Muscle layer of duodenum (tissue), 2 donors: ENCODE data around the gene PIEZO2.

ENCODE experiments used
- H3K27ac ChIP-seq: one replicate; pipeline ENCODE4 v1.7.0; 2013; ENCODE audit warnings: mild to moderate bottlenecking, low read length
- H3K27me3 ChIP-seq: one replicate; pipeline ENCODE4 v1.7.0; 2013; ENCODE audit warnings: low read depth, mild to moderate bottlenecking, control low read depth, low read length
- H3K36me3 ChIP-seq, 2 donors: one replicate each; pipeline ENCODE4 v1.7.0; 2013; ENCODE audit warnings: low read length in 2 of 2, control low read depth in 1 of 2, mild to moderate bottlenecking in 1 of 2; ENCODE audit not compliant: insufficient read depth in 2 of 2, control insufficient read depth in 1 of 2
- H3K4me1 ChIP-seq, 2 donors: one replicate each; pipeline ENCODE4 v1.7.0; 2013; ENCODE audit warnings: low read length in 2 of 2, mild to moderate bottlenecking in 2 of 2, control low read depth in 1 of 2, moderate library complexity in 1 of 2; ENCODE audit not compliant: insufficient read depth in 2 of 2, control insufficient read depth in 1 of 2
- H3K4me3 ChIP-seq, 2 donors: one replicate each; pipeline ENCODE4 v1.7.0; 2013; ENCODE audit warnings: low read length in 2 of 2, low read depth in 1 of 2, mild to moderate bottlenecking in 1 of 2
- H3K9me3 ChIP-seq, 2 donors: one replicate each; pipeline ENCODE4 v1.7.0; 2013; ENCODE audit warnings: low read length in 2 of 2, control low read depth in 1 of 2, mild to moderate bottlenecking in 1 of 2; ENCODE audit not compliant: control insufficient read depth in 1 of 2
- donor health status: healthy.

PIEZO2 gene

GRCh38 chr18:10793730-10794370 lies 355.5 kb downstream of the PIEZO2 start:
- no peak overlapping the region for H3K27ac ChIP-seq
- no peak overlapping the region for H3K4me3 ChIP-seq
- no peaks in the 10 kb centered on the region for H3K36me3 ChIP-seq
- no peaks in the 10 kb centered on the region for H3K9me3 ChIP-seq
- H3K27me3 ChIP-seq = no peaks in the 10 kb centered on the region
- H3K4me1 ChIP-seq = no peaks in the 10 kb centered on the region

- Histone ChIP-seq H3K4me3 (no peak overlapping the region), H3K36me3 (no peaks in the 10 kb centered on the region), H3K27me3 (no peaks in the 10 kb centered on the region), H3K9me3 (no peaks in the 10 kb centered on the region), H3K4me1 (no peaks in the 10 kb centered on the region), H3K27ac (no peak overlapping the region)
Observed at GRCh38 chr18:10792181-10792580, 357.2 kb downstream of the PIEZO2 start.

GRCh38 chr18:10791169-10791831 lies 358.1 kb downstream of the PIEZO2 start:
- Histone ChIP-seq H3K9me3 (no peaks in the 10 kb centered on the region), H3K27me3 (no peaks in the 10 kb centered on the region), H3K36me3 (no peaks in the 10 kb centered on the region), H3K27ac (no peak overlapping the region), H3K4me3 (no peak overlapping the region), H3K4me1 (no peaks in the 10 kb centered on the region)

GRCh38 chr18:10789180-10789579 lies 360.2 kb downstream of the PIEZO2 start:
- H3K9me3 ChIP-seq = no peaks in the 10 kb centered on the region
- no peak overlapping the region for H3K27ac ChIP-seq
- no peaks in the 10 kb centered on the region for H3K4me1 ChIP-seq
- no peaks in the 10 kb centered on the region for H3K36me3 ChIP-seq
- no peaks in the 10 kb centered on the region for H3K27me3 ChIP-seq
- no peak overlapping the region for H3K4me3 ChIP-seq

- Histone ChIP-seq H3K36me3 (no peaks in the 10 kb centered on the region), H3K4me3 (no peak overlapping the region), H3K27ac (no peak overlapping the region), H3K9me3 (no peaks in the 10 kb centered on the region), H3K4me1 (no peaks in the 10 kb centered on the region), H3K27me3 (no peaks in the 10 kb centered on the region)
Observed at GRCh38 chr18:10787293-10787901, 362.0 kb downstream of the PIEZO2 start.

- no peak overlapping the region for H3K27ac ChIP-seq
- H3K4me3 ChIP-seq = no peak overlapping the region
- H3K4me1 ChIP-seq = no peaks in the 10 kb centered on the region
- no peaks in the 10 kb centered on the region for H3K9me3 ChIP-seq
- H3K27me3 ChIP-seq = no peaks in the 10 kb centered on the region
- no peaks in the 10 kb centered on the region for H3K36me3 ChIP-seq
Observed at GRCh38 chr18:10785798-10786197, 363.6 kb downstream of the PIEZO2 start.

- no peaks in the 10 kb centered on the region for H3K27me3 ChIP-seq
- H3K27ac ChIP-seq = no peak overlapping the region
- no peak overlapping the region for H3K4me3 ChIP-seq
- no peaks in the 10 kb centered on the region for H3K9me3 ChIP-seq
- H3K4me1 ChIP-seq = no peaks in the 10 kb centered on the region
- H3K36me3 ChIP-seq = no peaks in the 10 kb centered on the region
Observed at GRCh38 chr18:10784596-10785202, 364.7 kb downstream of the PIEZO2 start.

GRCh38 chr18:10783941-10784340 lies 365.4 kb downstream of the PIEZO2 start:
- Histone ChIP-seq H3K27ac (no peak overlapping the region), H3K4me3 (no peak overlapping the region), H3K9me3 (no peaks in the 10 kb centered on the region), H3K27me3 (no peaks in the 10 kb centered on the region), H3K4me1 (no peaks in the 10 kb centered on the region), H3K36me3 (no peaks in the 10 kb centered on the region)

- Histone ChIP-seq H3K4me3 (no peak overlapping the region), H3K27ac (no peak overlapping the region), H3K9me3 (no peaks in the 10 kb centered on the region), H3K4me1 (no peaks in the 10 kb centered on the region), H3K27me3 (no peaks in the 10 kb centered on the region), H3K36me3 (no peaks in the 10 kb centered on the region)
Observed at GRCh38 chr18:10776493-10776892, 372.9 kb downstream of the PIEZO2 start.

- H3K27me3 ChIP-seq = no peaks in the 10 kb centered on the region
- H3K4me1 ChIP-seq = no peaks in the 10 kb centered on the region
- H3K9me3 ChIP-seq = no peaks in the 10 kb centered on the region
- H3K36me3 ChIP-seq = no peaks in the 10 kb centered on the region
- H3K27ac ChIP-seq = no peak overlapping the region
- no peak overlapping the region for H3K4me3 ChIP-seq
Observed at GRCh38 chr18:10775026-10775425, 374.3 kb downstream of the PIEZO2 start.

- no peaks in the 10 kb centered on the region for H3K36me3 ChIP-seq
- no peaks in the 10 kb centered on the region for H3K4me1 ChIP-seq
- no peak overlapping the region for H3K4me3 ChIP-seq
- H3K9me3 ChIP-seq = no peaks in the 10 kb centered on the region
- H3K27ac ChIP-seq = no peak overlapping the region
- no peaks in the 10 kb centered on the region for H3K27me3 ChIP-seq
Observed at GRCh38 chr18:10771053-10771709, 378.2 kb downstream of the PIEZO2 start.
